ES-I3 (cell line): ENCODE measurements around the gene TTLL3.
"Not testable (repeated sequence)": the region's sequence is repeated elsewhere in the genome, so short reads cannot be mapped to it uniquely, and the experiment has no call there.

Experiments used
- H3K36me3 ChIP-seq: 2 replicates; pipeline ENCODE4 v1.6.1; 2013; ENCODE audit warnings: mild to moderate bottlenecking, low read length, control low read depth, moderate library complexity; ENCODE audit not compliant: insufficient read depth
- H3K4me1 ChIP-seq: 2 replicates; pipeline ENCODE4 v1.6.1; 2013; ENCODE audit warnings: mild to moderate bottlenecking, control low read depth, low read length; ENCODE audit not compliant: insufficient read depth
- H3K9ac ChIP-seq: 2 replicates; pipeline ENCODE4 v1.6.1; 2013; ENCODE audit warnings: low read depth, mild to moderate bottlenecking, low read length, moderate library complexity
- H3K9me3 ChIP-seq: 2 replicates; pipeline ENCODE4 v1.6.1; 2013; ENCODE audit warnings: mild to moderate bottlenecking, low read length, moderate library complexity; ENCODE audit not compliant: control insufficient read depth, insufficient read depth

TTLL3 gene

GRCh38 chr3:9828801-9829755, 19.0 kb downstream of the TTLL3 start:
- Histone ChIP-seq H3K9me3 (no peaks in the 10 kb centered on the region), H3K9ac (no peak overlapping the region), H3K4me1 (no peaks in the 10 kb centered on the region), H3K36me3 (no peaks in the 10 kb centered on the region)

DNA sequence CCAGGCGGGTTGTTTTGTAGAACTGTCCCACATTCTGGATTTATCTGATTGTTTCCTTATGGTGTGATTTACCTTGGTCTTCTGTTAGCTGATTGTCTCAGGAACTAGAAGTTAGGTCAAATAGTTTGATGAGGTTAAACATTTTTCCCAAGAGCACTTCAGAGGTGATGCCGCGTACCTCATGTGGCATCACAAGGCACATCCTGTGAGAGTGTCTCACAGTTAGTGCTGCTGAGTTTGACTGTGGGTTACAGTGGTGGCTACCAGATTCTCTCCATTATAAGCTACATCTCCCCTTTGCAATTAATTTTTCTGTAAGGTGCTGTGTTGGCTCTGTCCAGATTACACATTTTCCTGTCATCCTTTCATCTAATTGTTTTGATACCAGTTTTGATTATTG, 21.2 kb downstream of the TTLL3 start:
- Histone ChIP-seq H3K9me3 (no peaks in the 10 kb centered on the region), H3K9ac (no peak overlapping the region), H3K36me3 (no peaks in the 10 kb centered on the region; the same call in 1 of the 2 replicates), H3K4me1 (no peaks in the 10 kb centered on the region)

DNA sequence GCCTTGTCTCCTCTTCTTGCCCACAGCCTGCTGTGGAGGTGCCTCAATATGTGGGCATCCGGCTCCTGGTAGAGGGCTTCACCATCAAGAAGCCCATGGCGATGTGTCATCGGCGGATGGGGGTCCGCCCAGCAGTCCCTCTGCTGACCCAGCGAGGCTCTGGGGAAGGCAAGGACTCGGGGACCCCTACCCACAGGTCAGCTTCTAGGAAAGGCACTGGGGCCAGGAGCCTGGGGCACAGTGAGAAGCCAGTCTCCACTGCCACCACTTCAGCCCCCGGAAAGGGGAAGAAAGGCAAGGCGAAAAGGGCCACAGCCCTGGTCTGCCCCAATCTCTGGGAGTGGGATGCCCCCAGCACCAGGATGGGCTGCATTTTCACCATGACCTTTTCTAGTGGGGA, 23.0 kb downstream of the TTLL3 start:
- peaks cover 6% of the 10 kb centered on the region for H3K36me3 ChIP-seq
- no peaks in the 10 kb centered on the region for H3K9me3 ChIP-seq
- no peak overlapping the region for H3K9ac ChIP-seq
- H3K4me1 ChIP-seq: no peaks in the 10 kb centered on the region

- Histone ChIP-seq H3K36me3 (peaks cover 8% of the 10 kb centered on the region), H3K9me3 (no peaks in the 10 kb centered on the region), H3K9ac (no peak overlapping the region), H3K4me1 (no peaks in the 10 kb centered on the region)
Measured at GRCh38 chr3:9834520-9835380, 24.7 kb downstream of the TTLL3 start.

DNA sequence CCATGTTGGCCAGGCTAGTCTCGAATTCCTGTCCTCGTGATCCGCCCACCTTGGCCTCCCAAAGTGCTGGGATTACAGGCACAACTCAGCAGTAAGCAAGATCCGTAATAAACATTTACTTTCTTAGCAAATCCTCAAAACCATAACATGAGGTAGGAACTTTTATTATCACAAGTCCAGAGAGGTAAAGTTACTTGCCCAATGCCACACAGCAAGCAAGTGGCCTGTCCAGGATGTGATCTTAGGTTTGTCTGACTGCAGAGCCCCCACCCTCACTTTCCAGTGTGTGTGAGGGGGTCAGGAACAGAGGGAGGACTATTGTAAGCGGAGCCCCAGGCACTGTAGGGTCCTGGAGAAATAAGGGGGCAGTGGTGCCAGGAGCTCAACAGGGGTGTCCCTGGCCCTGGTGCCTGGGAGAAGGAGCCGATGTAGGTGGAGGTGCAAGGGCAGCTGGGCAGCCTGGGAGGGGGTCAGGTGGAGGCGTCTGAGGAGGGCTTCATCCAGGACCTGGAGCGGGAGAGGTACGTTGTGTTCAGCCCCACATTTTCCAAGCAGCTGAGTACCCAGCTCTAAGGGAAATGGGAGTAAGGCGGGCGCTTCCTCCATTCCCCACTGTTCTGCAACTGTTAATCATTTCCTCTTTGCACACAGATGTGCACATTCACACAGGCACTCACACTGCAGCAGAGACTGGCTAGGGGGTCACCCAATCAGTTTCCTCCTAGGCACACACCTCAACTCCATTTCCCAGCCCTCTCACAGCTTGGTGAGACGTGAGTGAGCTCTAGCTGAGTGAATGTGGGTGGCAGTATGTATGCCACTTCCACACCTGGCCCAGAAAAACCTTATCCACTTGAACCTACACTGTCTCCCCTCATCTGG, 27.9 kb downstream of the TTLL3 start:
- Histone ChIP-seq H3K4me1 (no peaks in the 10 kb centered on the region), H3K36me3 (peaks cover 20% of the 10 kb centered on the region), H3K9me3 (no peaks in the 10 kb centered on the region), H3K9ac (no peak overlapping the region)

GRCh38 chr3:9838856-9839255, 28.8 kb downstream of the TTLL3 start:
- H3K4me1 ChIP-seq: no peaks in the 10 kb centered on the region
- H3K9ac ChIP-seq: no peak overlapping the region
- no peaks in the 10 kb centered on the region for H3K9me3 ChIP-seq
- H3K36me3 ChIP-seq: peaks cover 20% of the 10 kb centered on the region

GRCh38 chr3:9841015-9841414, 31.0 kb downstream of the TTLL3 start:
- Histone ChIP-seq H3K4me1 (no peaks in the 10 kb centered on the region), H3K9ac (no peak overlapping the region), H3K9me3 (no peaks in the 10 kb centered on the region), H3K36me3 (peaks cover 20% of the 10 kb centered on the region)

DNA sequence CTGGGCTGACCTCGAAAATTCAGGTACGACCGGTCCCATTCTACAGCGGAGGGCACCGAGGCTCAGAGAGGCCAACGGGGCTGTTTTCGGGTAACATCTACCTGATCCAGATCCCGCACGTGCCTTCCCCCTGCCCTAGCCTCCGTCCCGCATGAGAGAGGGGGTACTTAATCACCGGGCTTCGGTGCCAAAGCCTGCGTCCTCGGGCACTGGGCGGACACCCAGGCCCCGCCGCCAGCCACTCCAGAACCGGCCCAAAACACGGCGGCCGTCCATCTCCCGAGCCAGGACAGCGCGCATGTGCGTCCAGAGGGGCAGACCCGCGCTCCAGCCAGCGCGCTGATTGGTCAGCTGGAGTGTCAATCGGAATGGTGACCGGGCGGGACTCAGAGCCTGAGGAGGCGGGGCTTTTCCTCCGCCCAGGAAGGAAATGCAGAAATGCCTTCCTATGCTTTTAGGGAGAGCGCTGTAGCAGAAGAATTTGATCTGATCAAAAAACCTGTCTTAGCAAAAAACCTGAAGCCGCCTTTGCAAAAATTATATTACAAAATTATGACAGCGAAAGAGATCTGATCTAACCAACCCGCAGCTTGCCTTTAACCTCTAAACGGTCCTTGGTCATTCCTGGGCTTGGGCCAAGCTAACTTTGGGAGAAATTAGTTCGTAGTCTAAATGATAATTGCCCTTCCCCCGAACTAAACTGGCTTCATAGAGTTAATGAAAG, 33.8 kb downstream of the TTLL3 start, which contains the start of gene RPUSD3:
TSS of gene RPUSD3 (minus strand) at position 294 of the 724 bp plus-strand sequence. CDS start at position 276, 18 bp downstream.
- peaks cover 12% of the 10 kb centered on the region for H3K36me3 ChIP-seq
- no peaks in the 10 kb centered on the region for H3K4me1 ChIP-seq
- H3K9me3 ChIP-seq: no peaks in the 10 kb centered on the region
- peak within 1 kb of the TSS; percentile 98 for H3K9ac ChIP-seq

DNA sequence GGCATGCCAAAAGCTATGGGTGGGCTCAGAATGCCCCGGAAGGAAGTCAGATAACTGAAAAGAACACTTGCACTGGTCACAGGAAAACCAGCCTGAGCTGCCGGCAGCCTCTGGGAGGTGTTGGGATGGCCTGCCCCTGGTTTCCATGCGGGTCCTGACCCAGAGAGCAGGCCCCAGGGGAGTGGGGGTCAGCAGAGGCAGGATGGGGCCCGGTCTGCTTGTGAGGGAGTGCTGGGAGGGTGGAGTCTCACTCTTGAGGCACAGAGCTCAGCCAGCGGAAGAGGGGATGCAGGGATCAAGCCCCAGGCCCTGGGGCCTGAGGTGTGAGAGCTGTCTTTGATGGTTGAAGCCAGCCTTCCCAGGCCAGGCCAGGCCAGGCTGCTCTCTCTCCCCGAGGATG, 36.2 kb downstream of the TTLL3 start:
- Histone ChIP-seq H3K9me3 (no peaks in the 10 kb centered on the region), H3K36me3 (peaks cover 5% of the 10 kb centered on the region; the same call in 1 of the 2 replicates), H3K9ac (no peak overlapping the region), H3K4me1 (no peaks in the 10 kb centered on the region)

- Histone ChIP-seq H3K9ac (no peak overlapping the region), H3K36me3 (no peaks in the 10 kb centered on the region), H3K4me1 (0 out of 2 replicates have a peak, but pooled peaks cover 4% of the 10 kb centered on the region), H3K9me3 (no peaks in the 10 kb centered on the region)
Measured at GRCh38 chr3:9846931-9847488, 36.9 kb downstream of the TTLL3 start.

GRCh38 chr3:9847870-9848269, 37.8 kb downstream of the TTLL3 start:
- H3K36me3 ChIP-seq, H3K4me1 ChIP-seq, H3K9ac ChIP-seq, H3K9me3 ChIP-seq: not testable (repeated sequence)

- H3K9ac ChIP-seq, H3K9me3 ChIP-seq, H3K4me1 ChIP-seq, H3K36me3 ChIP-seq: not testable (repeated sequence)
Measured at GRCh38 chr3:9848860-9849259, 38.8 kb downstream of the TTLL3 start.

DNA sequence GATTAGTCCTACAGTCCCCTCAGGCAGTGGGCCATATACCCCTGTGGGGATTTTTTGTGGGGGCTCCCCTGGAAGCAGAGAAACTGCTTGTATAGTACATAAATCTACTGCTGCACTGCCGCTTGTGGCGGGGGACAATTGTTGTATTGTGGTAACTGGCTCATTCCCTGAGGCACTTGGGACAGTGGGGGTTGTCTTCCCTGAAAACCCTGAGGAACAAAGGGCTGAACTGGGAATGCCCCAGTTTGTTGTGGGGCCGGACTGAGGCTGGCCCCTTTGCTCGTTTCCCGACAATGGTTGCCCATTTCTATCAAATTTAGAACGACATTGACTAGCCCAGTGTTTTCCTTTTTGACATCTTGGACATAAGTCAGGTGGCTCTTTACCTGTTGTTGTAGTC, 41.3 kb downstream of the TTLL3 start:
- not testable (repeated sequence) for H3K4me1 ChIP-seq, H3K9ac ChIP-seq, H3K36me3 ChIP-seq, H3K9me3 ChIP-seq
